ENCODE data around the gene IGLON5.
A peak's percentile ranks its signal among the peaks of the same experiment; 100 is the strongest.

IGLON5 gene

DNA sequence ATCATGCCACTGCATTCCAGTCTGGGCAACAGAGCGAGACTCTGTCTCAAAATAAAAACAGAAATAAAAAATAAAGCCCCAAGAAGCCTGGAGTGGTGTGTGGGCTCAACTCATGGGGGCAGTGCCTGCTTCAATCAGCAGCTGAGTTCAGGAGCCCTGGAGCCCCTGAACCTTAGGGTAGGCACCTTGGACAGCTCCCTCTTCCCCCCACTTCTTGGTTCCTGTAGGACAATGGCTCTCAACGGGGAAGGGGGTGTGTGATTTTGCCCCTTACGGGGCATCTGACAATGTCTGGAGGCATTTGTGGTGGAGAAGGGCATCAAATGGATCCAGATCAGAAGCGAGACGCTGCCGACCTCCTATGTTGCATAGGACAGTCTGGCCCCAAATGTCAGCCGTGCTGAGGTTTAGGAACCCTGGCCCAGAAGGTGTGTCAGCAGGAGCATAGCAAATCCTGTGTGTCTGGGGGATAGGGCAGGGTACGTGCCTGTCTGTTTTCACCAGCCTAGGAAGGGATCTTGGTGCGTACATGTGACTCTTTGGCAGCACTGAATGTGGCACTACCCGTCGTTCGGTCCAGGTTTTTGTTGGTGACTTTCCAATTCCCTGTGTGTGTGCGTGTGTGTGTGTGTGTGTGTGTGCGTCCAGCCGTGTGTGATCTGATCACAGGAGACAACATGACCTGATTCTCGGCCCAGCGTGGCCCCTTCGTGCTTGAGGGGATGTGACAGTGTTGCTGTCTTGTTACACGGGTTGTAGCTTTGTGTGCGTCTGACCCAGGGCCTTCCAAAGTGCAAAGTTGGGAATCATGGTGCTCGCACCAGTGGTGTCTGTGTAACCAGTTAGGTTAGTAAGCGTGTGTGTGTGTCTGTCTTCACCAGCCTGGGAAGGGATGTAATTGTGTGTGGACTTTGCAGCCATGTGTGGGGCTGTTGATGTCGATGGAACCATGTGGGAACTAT, 7.5 kb downstream of the IGLON5 start:
- DNase-seq = no peak

- DNase-seq = no peak
Measured at GRCh38 chr19:51319649-51320279, 8.3 kb downstream of the IGLON5 start.

- DNase-seq = no peak
Measured at GRCh38 chr19:51320280-51320657, 8.8 kb downstream of the IGLON5 start.

GRCh38 chr19:51321799-51322198, 10.4 kb downstream of the IGLON5 start:
- no peak for DNase-seq

GRCh38 chr19:51323481-51324166, 12.2 kb downstream of the IGLON5 start:
- DNase-seq = no peak

DNA sequence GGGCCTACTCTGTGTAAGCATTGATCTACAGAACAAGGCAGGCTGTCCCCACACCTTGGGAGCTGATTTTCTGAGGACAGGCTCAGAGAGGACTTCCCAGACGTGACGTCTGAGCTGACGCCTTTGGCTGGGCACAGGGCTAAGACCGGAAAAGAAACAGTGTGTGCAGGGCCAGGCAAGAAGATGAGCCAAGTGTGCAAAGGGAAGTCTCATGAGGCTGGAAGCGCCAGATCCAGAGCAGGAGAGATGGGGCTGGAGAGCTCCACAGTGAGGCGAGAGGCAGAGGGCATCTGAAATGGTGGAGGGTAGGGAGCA, 12.7 kb downstream of the IGLON5 start:
- DNase-seq = no peak

DNA sequence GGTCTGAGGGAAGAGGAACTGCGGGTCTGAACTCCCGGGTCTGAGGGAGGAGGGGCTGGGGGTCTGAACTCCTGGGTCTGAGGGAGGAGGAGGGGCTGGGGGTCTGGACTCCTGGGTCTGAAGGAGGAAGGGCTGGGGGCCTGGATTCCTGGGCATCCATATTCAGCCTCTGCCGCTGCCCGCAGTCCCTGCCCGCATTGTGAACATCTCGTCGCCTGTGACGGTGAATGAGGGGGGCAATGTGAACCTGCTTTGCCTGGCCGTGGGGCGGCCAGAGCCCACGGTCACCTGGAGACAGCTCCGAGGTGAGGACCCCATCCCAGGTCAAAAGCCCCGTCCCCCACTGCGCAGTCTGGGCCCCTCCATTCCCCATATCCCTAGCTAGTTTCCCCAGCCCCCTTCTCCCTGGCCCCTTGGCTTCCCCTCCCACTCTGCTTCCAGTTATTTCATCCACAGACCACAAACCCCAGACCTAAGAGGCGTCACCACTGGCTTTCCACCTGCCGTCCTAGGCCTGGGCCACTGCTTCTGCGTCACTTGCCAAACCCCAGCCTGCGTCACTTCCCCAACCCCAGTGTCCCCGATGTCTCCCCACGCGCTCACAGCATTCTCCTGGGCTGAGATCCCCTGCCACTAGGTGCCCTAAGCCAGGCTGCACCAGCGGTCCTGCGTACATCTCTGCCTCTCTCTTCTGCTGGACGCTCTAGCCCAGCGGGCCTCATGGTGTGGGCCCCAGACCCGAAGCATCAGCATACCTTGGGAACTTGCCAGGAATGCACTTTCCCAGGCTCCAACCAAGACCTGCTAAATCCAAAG, 13.9 kb downstream of the IGLON5 start:
- DNase-seq = no peak

- DNase-seq = no peak
Measured at GRCh38 chr19:51326216-51327065, 15.0 kb downstream of the IGLON5 start.

- peak; percentile 20 for DNase-seq
Measured at GRCh38 chr19:51327066-51328001, 15.9 kb downstream of the IGLON5 start.

DNA sequence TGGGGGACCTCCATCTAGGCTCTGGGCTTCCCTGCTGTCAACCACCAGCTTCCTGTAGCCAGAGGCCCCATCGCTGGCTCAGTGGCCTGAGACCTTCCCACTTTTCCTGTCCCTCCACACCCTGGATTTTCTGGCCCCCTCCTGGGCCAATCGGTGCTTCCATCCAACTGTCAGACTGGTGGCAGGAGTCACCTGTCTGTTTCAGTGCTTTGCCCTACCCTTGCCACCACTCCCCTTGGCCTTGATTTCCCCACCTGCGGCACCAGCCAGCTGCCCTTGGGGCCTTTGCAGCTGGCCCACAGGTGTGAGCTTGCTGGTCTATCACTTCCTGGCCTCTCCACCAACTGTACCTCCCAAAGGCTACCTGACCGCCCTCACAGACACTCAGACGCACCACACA, 18.0 kb downstream of the IGLON5 start:
- DNase-seq = no peak

DNA sequence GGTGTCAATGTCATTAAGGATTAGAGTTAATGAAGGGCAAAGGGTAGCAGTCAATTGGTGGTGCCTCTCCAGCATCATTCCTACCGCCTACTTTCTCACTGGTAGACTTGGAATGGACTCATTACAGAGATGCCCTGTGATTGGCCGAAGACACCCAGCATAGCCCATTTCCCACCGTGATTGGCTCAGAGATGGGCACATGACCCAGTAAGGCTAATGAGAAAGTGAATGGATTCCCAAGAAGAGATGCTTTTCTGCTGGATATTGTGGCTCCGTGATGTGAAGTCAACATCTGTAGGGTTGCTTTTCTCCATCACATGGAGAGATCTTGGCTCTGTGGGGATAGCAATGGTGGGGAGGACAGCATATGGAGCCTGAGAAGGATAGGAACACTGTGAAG, 18.9 kb downstream of the IGLON5 start:
- no peak for DNase-seq

- no peak for DNase-seq
Measured at GRCh38 chr19:51331193-51331592, 19.7 kb downstream of the IGLON5 start.

- no peak for DNase-seq
Measured at GRCh38 chr19:51331716-51332115, 20.3 kb downstream of the IGLON5 start.

- no peak for DNase-seq
Measured at GRCh38 chr19:51333836-51334460, 22.5 kb downstream of the IGLON5 start.

DNA sequence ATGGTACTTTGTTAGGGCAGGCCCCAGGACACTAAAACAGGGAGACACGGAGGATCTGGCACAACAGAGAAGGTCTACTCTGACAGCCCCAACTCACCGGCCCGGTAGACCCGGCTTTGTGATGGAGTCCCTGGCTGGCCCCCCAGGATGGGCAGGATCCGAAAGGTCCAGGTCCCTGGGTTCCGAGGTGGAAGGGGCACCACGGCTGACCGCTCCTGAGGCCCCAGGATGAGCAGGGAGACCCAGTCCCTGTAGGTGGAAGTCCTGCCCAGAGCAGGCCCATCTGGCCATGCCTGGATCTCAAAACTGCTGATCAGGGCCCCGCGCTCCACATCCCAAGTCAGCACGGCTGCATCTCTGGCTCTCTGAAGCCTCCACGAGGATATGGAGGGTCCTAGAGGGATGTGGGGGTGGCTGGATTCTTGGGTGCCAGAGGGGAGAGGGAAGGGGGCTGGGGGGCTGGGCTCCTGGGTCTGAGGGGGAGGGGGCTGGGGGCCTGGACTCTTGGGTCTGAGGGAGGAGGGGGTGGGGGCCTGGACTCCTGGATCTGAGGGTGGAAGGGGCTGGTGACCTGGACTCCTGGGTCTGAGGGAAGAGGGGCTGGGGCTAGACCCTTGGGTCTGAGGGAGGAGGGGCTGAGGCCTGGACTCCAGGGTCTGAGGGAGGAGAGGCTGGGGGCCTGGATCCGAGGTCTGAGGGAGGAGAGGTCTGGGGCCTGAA, 25.9 kb downstream of the IGLON5 start:
- DNase-seq = no peak

- DNase-seq = no peak
Measured at GRCh38 chr19:51337861-51338562, 26.6 kb downstream of the IGLON5 start.

- DNase-seq = peak; percentile 82
Measured at GRCh38 chr19:51338563-51339312, 27.3 kb downstream of the IGLON5 start.

GRCh38 chr19:51339313-51339686, 27.9 kb downstream of the IGLON5 start:
- no peak for DNase-seq

Data from activated T-cell treated with anti-CD3 and anti-CD28 coated beads for 4 hours (primary cell).